Measurements from ENCODE around the gene ADARB2.

ADARB2 gene

GRCh38 chr10:1597370-1598146 lies 139.8 kb downstream of the ADARB2 start:
- DNase-seq (ENCODE audit: low read depth in 1 of 2, low spot score in 1 of 2), result no peak
- no peak overlapping the region for H3K4me3 ChIP-seq (replicated peaks; ENCODE audit: insufficient read depth, low read length)
- no peak overlapping the region for H3K27ac ChIP-seq (replicated peaks)
- TF ChIP-seq REST (IDR thresholded peaks at IDR 0.05; ENCODE audit: insufficient replicate concordance, low read depth), result no peak
- H3K27me3 ChIP-seq (ENCODE audit: insufficient read depth, poor library complexity, severe bottlenecking), result no peaks in the 10 kb centered on the region

GRCh38 chr10:1596482-1597099 lies 140.7 kb downstream of the ADARB2 start:
- H3K27me3 ChIP-seq (ENCODE audit: insufficient read depth, poor library complexity, severe bottlenecking), result no peaks in the 10 kb centered on the region
- TF ChIP-seq POLR2AphosphoS5 (IDR thresholded peaks at IDR 0.05; ENCODE audit: low read depth) (no peak), SPI1 (IDR thresholded peaks at IDR 0.05; ENCODE audit: borderline replicate concordance, low read depth) (no peak), CTCF (IDR thresholded peaks at IDR 0.05; ENCODE audit: insufficient read depth, low read length) (no peak), REST (IDR thresholded peaks at IDR 0.05; ENCODE audit: insufficient replicate concordance, low read depth) (no peak), GABPA (IDR thresholded peaks at IDR 0.05; ENCODE audit: low read depth) (no peak)
- no peak overlapping the region for H3K27ac ChIP-seq (replicated peaks)
- no peak overlapping the region for H3K4me3 ChIP-seq (replicated peaks; ENCODE audit: insufficient read depth, low read length)
- DNase-seq (ENCODE audit: low read depth in 1 of 2, low spot score in 1 of 2), result no peak

DNA sequence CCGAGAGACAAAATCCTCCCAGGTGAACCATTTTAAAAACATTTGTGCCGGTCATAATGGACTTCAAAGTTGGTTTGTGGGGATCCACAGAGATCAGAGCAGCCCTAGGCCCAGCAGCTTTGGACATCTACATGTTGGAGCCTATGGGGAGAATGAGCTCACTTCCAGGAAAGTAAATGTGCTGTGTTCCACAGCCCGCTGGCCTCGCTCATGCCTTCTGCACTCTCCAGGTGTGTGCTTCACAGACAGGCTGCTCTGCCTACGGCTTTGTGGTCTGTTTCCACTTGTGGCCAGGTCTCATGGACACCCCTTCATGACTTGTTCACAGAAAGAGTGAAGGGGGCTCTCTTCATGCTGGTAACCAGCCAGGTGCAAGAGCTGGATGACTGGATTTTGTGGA lies 141.6 kb downstream of the ADARB2 start:
- no peaks in the 10 kb centered on the region for H3K27me3 ChIP-seq (ENCODE audit: insufficient read depth, poor library complexity, severe bottlenecking)
- H3K4me3 ChIP-seq (replicated peaks; ENCODE audit: insufficient read depth, low read length), result no peak overlapping the region
- H3K27ac ChIP-seq (replicated peaks), result no peak overlapping the region
- TF ChIP-seq SPI1 (IDR thresholded peaks at IDR 0.05; ENCODE audit: borderline replicate concordance, low read depth), result no peak
- no peak for TF ChIP-seq POLR2AphosphoS5 (IDR thresholded peaks at IDR 0.05; ENCODE audit: low read depth)
- no peak for TF ChIP-seq CTCF (IDR thresholded peaks at IDR 0.05; ENCODE audit: insufficient read depth, low read length)
- no peak for TF ChIP-seq REST (IDR thresholded peaks at IDR 0.05; ENCODE audit: insufficient replicate concordance, low read depth)
- no peak for TF ChIP-seq GABPA (IDR thresholded peaks at IDR 0.05; ENCODE audit: low read depth)
- DNase-seq (ENCODE audit: low read depth in 1 of 2, low spot score in 1 of 2), result no peak

All from HL-60 (cell line).